Measurements from ENCODE around the gene GNAO1.

GRCh38 chr16:56161658-56162057 is 29.6 kb upstream of the GNAO1 start:
- TF ChIP-seq, protein P1, sequence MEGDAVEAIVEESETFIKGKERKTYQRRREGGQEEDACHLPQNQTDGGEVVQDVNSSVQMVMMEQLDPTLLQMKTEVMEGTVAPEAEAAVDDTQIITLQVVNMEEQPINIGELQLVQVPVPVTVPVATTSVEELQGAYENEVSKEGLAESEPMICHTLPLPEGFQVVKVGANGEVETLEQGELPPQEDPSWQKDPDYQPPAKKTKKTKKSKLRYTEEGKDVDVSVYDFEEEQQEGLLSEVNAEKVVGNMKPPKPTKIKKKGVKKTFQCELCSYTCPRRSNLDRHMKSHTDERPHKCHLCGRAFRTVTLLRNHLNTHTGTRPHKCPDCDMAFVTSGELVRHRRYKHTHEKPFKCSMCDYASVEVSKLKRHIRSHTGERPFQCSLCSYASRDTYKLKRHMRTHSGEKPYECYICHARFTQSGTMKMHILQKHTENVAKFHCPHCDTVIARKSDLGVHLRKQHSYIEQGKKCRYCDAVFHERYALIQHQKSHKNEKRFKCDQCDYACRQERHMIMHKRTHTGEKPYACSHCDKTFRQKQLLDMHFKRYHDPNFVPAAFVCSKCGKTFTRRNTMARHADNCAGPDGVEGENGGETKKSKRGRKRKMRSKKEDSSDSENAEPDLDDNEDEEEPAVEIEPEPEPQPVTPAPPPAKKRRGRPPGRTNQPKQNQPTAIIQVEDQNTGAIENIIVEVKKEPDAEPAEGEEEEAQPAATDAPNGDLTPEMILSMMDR (IDR thresholded peaks at IDR 0.05; ENCODE audit: poor library complexity, severe bottlenecking): no peak
- TF ChIP-seq RAD21 (conservative IDR thresholded peaks at IDR 0.05): no peak
- no peak for TF ChIP-seq EZH2 (IDR thresholded peaks at IDR 0.05; ENCODE audit: borderline replicate concordance, insufficient read depth, low read length, poor library complexity, severe bottlenecking)
- no peak for TF ChIP-seq POLR2AphosphoS5 (IDR thresholded peaks at IDR 0.05)
- no peak for TF ChIP-seq SMC3 (conservative IDR thresholded peaks at IDR 0.05; ENCODE audit: poor library complexity)
- TF ChIP-seq REST (IDR thresholded peaks at IDR 0.05; ENCODE audit: borderline replicate concordance): no peak
